CD4-positive, alpha-beta T cell treated with Interleukin-17A for 4 hours (primary cell): ENCODE results near the gene PPTC7.
A peak's percentile ranks its signal among the peaks of the same experiment; 100 is the strongest.
"Not testable (repeated sequence)": the region's sequence is repeated elsewhere in the genome, so short reads cannot be mapped to it uniquely, and the experiment has no call there.

ENCODE experiments used
- DNase-seq: peaks from one replicate; pipeline ENCODE4 v3.0.0-alpha.2; 2020; ENCODE audit warnings: mixed read lengths

The PPTC7 gene

DNA sequence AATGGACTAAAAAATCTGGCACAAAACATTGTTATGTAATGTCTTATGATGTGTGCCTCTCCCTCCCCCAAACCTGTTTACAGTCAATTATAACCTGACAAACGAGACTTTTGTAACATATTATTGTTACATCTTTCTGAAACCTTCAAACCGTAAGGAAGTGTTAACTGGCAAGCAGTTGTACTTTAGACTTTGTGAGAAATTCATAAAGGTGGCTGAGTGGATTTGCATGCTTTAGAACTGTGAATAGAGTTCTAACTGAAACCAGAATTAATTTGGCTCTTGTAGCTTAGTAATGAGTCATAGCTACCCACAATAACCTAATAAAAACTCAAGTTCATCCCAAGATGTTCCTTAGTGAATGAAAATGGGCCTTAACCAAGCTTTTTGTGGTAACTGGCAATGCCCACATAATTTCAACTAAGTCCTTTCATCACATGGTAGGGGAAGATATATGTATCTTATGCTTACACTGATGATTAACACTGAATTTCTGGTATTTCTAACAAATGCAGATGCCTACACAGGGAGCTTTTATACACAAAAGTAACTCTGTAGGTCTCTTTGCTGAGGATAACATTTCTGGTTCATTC is 51.3 kb downstream of the PPTC7 start:
- DNase-seq, result no peak

DNA sequence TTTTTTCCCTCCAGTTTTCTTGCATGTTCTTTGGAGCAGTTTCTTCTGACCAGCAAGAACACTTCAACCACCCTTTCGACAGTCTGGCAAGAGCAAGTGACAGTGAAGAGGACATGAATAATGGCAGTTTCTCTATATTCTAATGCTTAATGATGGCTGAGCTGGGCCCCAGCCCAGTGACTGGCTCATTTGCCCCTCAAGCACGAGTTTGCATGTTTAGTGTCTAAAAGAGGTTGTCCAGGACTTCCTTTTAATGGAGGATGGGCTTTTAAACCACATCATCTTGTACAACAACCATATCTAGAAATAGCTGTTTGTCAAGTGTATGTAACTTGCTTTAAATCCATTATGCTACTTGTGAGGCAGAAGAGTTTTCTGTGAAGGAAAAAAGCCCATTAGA is 52.6 kb downstream of the PPTC7 start:
- no peak for DNase-seq

DNA sequence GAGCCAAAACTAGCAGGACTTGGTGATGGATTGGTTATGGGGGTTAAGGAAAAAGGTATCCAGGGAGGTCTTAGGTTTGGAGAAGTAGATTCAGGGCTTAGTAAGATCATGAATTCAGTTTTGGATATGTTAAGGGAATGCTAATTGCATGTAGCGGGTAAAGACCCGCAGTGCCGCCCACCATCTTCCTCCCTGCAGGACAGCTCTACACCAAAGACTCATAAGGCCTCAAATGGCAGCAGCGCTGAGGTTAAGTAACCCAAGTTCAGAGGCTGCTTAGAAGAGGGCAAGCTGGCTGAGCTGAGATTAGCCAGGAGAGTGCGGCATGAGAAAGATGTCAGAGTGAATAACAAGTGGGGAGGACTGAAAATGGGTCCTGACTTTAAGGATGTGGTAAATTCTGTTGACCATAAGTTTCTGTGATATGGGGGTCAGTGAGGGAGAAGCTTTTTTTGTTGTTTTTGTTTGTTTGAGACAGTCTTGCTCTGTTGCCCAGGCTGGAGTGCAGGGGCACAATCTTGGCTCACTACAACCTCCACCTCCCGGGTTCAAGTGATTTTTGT is 54.8 kb downstream of the PPTC7 start:
- no peak for DNase-seq

DNA sequence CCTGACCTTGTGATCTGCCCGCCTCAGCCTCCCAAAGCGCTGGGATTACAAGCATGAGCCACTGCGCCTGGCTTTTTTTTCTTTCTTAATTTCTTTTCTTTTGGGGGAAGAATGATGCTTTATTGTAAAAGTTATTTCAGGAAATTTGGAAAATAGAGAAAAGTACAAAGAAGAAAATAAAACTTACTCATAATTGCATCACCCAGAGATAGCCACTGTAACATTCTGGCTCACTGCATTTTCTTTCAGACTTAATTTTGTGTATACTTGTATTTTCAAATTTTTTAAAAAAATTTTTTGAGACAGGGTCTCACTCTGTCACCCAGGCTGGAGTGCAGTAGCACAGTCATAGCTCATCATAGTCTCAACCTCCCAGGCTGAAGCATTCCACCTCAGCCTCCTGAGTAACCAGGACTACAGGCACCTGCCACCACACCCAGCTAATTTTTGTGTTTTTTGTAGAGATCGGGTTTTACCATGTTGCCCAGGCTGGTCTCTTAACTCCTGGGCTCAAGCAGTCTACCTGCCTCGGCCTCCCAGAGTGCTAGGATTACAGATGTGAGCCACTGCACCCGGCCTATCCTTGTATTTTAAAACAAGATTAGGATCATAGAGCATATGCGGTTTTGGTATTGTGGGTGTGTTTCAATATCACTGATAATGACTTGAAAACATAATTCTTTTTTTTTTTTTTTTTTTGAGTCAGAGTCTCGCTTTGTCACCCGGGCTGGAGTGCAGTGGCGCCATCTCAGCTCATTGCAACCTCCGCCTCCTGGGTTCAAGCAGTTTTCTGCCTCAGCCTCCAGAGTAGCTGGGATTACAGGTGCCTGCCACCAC is 62.0 kb downstream of the PPTC7 start:
- not testable (repeated sequence) for DNase-seq

DNA sequence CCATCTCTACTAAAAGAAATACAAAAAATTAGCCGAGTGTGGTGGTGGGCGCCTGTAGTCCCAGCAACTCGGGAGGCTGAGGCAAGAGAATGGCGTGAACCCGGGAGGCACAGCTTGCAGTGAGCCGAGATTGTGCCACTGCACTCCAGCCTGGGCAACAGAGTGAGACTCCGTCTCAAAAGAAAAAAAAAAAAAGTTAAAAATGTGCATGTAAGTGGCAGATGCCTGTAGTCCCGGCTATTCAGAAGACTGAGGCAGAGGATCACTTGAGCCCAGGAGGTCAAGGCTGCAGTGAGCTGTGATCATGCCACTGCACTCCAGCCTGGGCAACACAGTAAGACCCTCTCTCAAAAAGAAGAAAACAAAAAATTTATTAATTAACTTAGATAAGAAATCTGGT is 65.1 kb downstream of the PPTC7 start:
- DNase-seq, result not testable (repeated sequence)

DNA sequence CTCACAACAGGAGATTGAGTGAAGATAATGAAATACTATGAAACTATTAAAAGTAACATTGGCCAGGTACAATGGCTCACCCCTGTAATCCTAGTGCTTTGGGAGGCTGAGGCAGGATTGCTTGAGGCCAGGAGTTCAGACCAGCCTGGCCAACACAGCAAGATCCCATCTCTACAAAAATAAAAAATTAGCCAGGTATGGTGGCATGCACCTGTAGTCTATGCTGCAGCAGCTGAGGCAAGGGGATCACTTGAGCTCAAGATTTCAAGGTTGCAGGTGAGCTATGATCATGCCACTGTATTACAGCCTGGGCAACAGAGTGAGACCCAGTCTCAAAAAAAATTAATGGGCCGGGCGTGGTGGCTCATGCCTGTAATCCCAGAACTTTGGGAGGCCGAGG is 66.1 kb downstream of the PPTC7 start:
- DNase-seq, result no peak

DNA sequence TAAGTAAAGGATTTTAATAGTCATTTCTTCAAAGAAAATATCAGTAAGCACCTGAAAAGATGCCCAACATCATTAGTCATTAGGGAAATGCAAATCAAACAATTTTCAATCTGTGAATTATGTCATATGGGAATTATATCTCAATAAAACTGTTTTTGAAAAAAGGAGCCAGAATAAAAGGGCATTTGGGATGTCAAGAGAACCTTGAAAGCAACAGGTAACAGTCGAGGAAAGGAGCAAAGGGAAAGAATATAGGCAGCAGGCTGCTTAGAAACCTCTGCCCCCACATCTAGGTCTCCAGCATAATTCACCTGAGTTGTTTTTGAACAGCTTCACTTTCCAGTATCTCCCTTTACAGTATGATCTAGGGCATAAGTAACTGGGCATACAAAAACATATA is 68.8 kb downstream of the PPTC7 start:
- no peak for DNase-seq

DNA sequence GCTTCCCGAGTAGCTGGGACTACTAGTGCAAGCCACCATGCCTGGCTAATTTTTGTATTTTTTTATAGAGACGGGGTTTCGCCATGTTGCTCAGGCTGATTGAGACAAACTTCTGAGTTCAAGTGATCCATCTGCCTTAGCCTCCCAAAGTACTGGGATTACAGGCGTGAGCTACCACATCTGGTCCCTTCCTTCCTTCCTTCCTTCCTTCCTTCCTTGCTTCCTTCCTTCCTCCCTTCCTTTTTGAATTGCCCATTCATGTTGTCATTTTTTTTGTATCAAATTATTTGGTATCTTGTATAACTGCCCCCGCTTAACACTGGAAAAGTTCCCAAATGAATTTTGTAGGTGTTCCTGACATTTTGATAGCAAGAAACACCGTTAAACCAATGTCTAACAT is 69.3 kb downstream of the PPTC7 start:
- no peak for DNase-seq

DNA sequence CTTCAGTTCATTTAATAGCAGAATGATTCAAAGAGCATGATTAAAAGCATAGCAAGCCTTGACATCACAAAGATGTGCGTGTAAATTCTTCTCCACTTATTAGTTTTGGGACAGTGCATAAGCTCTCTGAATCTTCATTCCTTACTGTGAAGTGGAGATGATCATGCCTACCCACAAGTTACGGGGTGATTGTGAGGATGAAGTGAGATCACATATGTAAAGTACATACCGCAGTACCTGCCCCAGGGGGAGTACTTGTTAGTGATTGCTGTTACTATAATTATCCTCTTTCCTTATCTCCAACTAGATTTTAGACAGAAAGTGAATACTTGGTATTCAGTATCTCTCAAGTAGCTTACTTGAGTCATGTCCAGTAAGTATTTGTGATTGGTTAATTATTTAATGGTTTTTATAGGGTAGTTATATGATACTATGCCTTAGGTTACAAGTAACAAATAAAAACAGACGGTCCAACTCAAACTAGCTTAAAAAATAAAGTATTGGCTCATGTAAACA is 75.0 kb downstream of the PPTC7 start:
- DNase-seq, result no peak

DNA sequence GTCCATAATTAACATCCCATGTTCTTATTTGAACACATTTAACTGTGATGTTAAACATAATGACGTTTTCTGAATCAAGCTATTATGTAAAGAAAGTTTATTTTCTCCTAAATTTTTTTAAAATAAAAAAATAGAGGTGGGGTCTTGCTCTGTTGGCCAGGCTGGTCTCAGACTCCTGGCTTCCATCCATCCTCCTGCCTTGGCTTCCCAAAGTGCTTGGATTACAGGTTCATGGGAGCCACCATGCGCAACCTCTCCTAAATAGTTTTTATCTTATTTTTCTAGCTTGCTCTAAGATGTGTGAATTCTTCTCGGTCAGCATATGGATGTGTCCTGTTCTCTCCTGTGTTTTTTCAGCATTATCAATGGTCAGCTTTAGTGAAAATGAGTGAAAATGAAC is 77.8 kb downstream of the PPTC7 start:
- DNase-seq, result no peak

DNA sequence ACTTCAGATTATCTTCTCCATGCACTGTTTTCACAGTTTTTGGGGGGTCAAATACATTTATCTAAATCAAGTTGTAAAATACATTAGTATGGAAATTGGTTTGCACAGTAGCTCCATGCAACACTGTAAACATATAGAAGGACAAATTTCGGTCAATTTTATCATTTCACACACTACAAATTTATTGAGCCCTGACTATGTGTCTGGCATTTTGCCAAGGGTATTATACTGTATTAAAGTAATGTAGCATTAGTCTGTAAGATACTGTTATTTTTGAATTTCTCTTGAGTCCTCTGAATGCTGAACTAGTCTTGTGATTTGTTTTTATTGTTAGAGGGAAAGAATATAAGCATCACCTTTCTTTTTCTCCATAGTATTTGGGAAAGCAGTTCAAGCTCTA is 79.7 kb downstream of the PPTC7 start:
- DNase-seq, result no peak

DNA sequence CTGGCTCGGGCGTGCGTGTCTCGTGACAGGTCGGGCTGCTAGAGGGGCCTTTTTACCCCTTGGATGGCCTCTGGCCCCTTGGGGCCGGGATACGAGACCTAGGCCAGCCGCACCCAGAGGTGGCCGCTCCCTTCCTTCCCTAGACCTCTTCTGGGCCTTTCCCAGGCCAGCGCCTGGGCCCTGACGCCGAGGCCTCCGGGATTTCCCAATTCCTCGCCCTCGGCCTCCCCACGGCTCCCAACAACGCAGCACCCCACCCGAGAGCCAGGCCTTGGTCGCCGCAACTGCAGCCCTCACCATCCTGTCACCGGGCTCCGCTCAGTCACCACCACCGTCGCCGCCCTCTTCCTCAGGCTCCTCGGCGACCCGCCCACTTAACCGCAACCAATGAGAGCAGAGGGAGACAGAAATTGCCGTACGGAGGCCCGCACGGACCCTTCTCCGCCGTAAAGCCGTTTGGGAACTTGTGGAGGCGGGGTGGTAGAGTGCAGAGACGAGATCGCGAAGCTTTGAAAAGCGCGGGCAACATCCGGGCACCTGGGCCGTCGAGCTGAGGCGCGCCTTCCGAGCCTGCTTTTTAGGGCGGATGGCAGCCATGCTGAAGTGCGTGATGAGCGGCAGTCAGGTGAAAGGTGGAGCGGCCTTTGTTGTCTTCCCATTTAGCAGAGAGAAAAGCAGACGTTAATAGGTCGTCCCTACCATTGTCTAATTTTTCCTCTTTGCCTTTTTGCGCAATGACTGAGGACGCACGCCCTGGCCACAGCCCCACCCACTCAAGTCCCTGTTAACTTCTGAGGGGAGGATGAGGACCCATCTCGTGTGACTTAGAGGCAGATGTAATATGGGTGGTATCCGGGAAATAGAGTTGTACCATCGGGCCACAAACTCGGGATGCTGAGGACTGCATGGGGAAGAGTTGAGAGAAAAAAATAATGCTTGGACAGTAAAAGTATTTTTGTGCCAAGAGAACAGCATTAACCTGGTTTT is 81.1 kb downstream of the PPTC7 start, which contains the start of the genes RAD9B and VPS29:
RAD9B (plus strand) TSS at position 580 of the 987 bp plus-strand sequence; CDS start at position 587, 7 bp downstream.
VPS29 (minus strand) TSS at position 360 of the 987 bp plus-strand sequence; CDS start at position 300, 60 bp downstream.
- peak; percentile 98 for DNase-seq

DNA sequence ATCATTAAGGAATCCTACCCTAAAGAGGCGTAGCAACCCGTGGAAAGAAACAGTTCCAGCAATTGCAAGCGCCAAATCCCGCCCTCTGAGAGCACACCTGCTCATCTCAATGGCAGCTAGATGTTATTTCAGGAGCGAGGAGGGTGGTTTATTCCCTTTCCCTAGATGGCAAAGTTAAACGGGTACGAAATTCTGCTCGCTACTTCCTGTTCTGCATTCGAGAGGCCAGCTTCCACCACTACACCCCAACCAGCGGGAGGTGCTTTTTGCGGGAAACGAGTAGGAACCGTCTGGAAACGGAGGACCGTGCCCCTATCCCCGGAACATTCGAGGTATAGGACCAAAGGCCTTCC is 81.7 kb downstream of the PPTC7 start:
- DNase-seq, result peak; percentile 43

DNA sequence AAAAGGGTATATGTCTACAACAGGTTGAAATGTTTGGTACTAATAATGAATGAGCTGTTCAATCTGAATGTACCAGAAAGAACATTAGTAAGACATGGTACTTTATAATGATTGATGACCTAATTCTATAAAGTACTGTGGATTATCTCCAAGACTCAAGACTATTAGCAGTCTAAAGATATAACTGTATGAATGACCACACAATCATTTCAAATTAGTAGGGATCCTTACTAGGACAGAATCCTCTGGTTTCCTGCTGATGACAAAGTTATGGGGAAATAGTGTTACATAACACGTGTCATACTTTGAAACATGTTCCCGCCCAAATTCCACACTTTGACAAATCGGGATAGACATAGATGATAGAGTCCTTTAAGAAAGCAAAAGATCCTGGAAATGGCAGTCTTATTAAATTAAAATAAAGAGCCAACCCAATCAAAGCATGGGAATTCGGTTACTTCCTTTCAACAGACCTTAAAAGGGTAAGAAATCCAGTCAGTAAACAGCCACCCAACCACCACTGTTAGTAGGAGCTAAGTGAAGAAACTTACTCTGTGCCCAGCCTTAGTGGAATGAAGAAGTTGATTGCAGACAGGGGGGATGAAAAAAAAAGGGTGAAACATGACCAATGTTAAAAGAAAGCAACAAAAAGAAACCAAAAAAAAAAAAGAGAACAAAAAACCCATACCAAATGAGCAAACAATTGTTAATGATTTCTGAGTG is 84.0 kb downstream of the PPTC7 start:
- DNase-seq, result no peak
